Thyroid gland (tissue), 4 donors: Measurements from ENCODE around the gene MEX3A. TPM values are rescaled to one million over a fixed set of nuclear protein-coding genes. Genes with fewer than 3 reads are reported as not detected.

Source experiments
- DNase-seq, 2 donors: peaks; one replicate each; pipeline ENCODE4 v3.0.0-alpha.2; 2019
- H3K27ac ChIP-seq, 3 donors: fragments of 200-600 bp; sonication (generic); 1 replicate in 2 of 3; 2 replicates in 1 of 3; pipeline ENCODE4 v1.5.1; 2016 to 2019; ENCODE audit warnings: mild to moderate bottlenecking in 1 of 3, moderate library complexity in 1 of 3
- H3K27me3 ChIP-seq: fragments of 200-600 bp; sonication (generic); one replicate; pipeline ENCODE4 v1.5.1; 2019
- H3K36me3 ChIP-seq, 2 donors: fragments of 200-600 bp; sonication (generic); one replicate each; pipeline ENCODE4 v1.5.1; 2016 to 2019
- H3K4me1 ChIP-seq, 2 donors: fragments of 200-600 bp; sonication (generic); one replicate each; pipeline ENCODE4 v1.5.1; 2017 to 2019
- H3K4me3 ChIP-seq, 3 donors: fragments of 200-600 bp; sonication (generic); replicated peaks in 1 of 3; 1 replicate in 2 of 3; 2 replicates in 1 of 3; pipeline ENCODE4 v1.5.1; 2016; ENCODE audit warnings: mild to moderate bottlenecking in 1 of 3
- H3K9me3 ChIP-seq: fragments of 200-600 bp; sonication (generic); one replicate; pipeline ENCODE4 v1.5.1; 2017
- CTCF ChIP-seq, 6 experiments: fragments of 200-600 bp in 3 of 6; fragments of 450-650 bp in 3 of 6; sonication (generic) in 3 of 6; IDR thresholded peaks; one replicate each; pipeline ENCODE4 v1.5.1; 2016 to 2019; ENCODE audit warnings: antibody characterized with exemption in 6 of 6, mild to moderate bottlenecking in 2 of 6, inconsistent platforms in 1 of 6, moderate library complexity in 1 of 6
- POLR2A ChIP-seq, 2 donors: fragments of 450-650 bp; IDR thresholded peaks; one replicate each; pipeline ENCODE4 v1.6.1; 2017; ENCODE audit warnings: antibody characterized with exemption in 2 of 2, mild to moderate bottlenecking in 2 of 2, moderate library complexity in 1 of 2
- WGBS, 2 donors: methylation state at CpG; one replicate each; pipeline ENCODE4 v1.1.5; 2017; 5-methylcytosine and 5-hydroxymethylcytosine counted together
- intact Hi-C: fragments of 100-400 bp; cut with DNase I; formaldehyde crosslinking; loops from one replicate; pipeline ENCODE4 v1.15.1; 2023
- total RNA-seq, 4 donors: library from RNA; depleted of rRNA; stranded (reverse); fragments of >200 nt; gene quantifications; one replicate each; pipeline ENCODE4 v1.2.3, GENCODE V29; 2016

MEX3A gene, protein sequence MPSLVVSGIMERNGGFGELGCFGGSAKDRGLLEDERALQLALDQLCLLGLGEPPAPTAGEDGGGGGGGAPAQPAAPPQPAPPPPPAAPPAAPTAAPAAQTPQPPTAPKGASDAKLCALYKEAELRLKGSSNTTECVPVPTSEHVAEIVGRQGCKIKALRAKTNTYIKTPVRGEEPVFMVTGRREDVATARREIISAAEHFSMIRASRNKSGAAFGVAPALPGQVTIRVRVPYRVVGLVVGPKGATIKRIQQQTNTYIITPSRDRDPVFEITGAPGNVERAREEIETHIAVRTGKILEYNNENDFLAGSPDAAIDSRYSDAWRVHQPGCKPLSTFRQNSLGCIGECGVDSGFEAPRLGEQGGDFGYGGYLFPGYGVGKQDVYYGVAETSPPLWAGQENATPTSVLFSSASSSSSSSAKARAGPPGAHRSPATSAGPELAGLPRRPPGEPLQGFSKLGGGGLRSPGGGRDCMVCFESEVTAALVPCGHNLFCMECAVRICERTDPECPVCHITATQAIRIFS
- 1 to 10 TPM in 1 of 4 donors, under 1 TPM in 3; 0.17 to 1.8 (median 0.33) TPM for total RNA-seq

- peak; percentile 68 to 71 for DNase-seq
- H3K27me3 ChIP-seq = no peaks in the 10 kb centered on the region
- intact Hi-C loops = no loop called here
- H3K9me3 ChIP-seq = no peaks in the 10 kb centered on the region
- H3K4me1 ChIP-seq = peaks cover 8 to 27% of the 10 kb centered on the region in 2 donors
- peak within 1 kb of the TSS; percentile 38 to 70 (median 51) for H3K4me3 ChIP-seq
- 0 to 1% methylated on average over 16 to 32 of the region's 62 CpGs for WGBS, 2 donors
- H3K36me3 ChIP-seq = no peaks in the 10 kb centered on the region
- TF ChIP-seq POLR2A (IDR thresholded peaks at IDR 0.05) (no peak), CTCF (IDR thresholded peaks at IDR 0.05) (no peak)
- peak within 1 kb of the TSS in 1 of 3 donors; percentile 49 for H3K27ac ChIP-seq
These were observed at the start of gene MEX3A for GRCh38 chr1:156082309-156083091. MEX3A (minus strand) TSS chr1:156082465; CDS start chr1:156081998, 467 bp downstream.

GRCh38 chr1:156130578-156130942 lies 48.3 kb upstream of the MEX3A start:
- H3K9me3 ChIP-seq = no peaks in the 10 kb centered on the region
- TF ChIP-seq CTCF (IDR thresholded peaks at IDR 0.05) = no peak
- no peak for TF ChIP-seq POLR2A (IDR thresholded peaks at IDR 0.05)
- H3K4me1 ChIP-seq = peaks cover 44 to 52% of the 10 kb centered on the region in 2 donors
- H3K27ac ChIP-seq = peak overlapping the region; percentile 89 to 98 (median 89)
- no peak for DNase-seq
- H3K27me3 ChIP-seq = no peaks in the 10 kb centered on the region
- intact Hi-C loops = loop anchor here (2.0 kb wide), 1 partner anchor 34 kb away; no protein-coding TSS in a partner anchor
- 82 to 83% methylated on average over 5 to 6 of the region's 6 CpGs for WGBS, 2 donors
- no peak overlapping the region for H3K4me3 ChIP-seq
- H3K36me3 ChIP-seq = peaks cover 50 to 52% of the 10 kb centered on the region in 2 donors

DNA sequence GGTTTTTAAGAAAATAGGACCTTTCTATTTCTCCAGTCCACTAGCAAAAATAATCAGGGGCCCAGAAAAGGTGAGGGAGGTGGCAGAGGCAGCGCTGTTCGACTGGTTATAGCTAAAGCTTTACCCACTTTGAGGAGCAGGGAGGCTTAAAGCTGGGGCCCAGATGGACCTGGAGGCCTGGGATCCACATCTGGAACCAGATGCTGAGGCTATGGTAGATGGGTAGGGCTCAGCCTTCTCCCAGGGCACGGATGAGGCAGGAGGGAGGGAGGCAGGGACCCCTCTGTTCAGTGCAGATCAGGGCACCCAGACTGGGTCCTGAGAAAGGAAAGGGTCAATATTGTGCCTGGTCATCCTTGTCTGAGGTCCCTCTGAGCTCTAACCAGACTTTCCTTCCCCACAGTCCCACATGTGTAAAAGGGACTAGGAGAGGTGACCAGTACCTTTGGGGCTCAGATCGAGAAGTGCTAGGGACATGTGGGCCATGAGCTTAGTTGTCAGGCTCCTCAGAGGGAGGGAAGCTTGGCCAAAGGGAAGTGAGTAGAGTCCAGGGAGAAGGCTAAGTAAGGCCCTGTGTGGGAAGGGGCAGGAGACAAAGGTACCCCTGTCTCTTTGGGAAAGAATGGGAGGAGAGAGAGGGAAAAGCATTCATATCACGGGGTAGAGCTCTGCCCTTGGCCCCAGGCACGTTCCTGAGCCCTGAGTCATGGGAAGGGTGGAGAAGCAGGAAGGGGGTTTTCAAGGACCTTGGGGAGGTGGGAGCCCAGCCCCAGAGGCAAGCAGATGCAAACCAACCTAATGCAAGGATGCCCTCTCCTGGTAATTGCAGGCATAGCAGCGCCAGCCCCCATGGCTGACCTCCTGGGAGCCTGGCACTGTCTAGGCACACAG lies 47.7 kb upstream of the MEX3A start:
- no peaks in the 10 kb centered on the region for H3K27me3 ChIP-seq
- H3K36me3 ChIP-seq = peaks cover 44 to 46% of the 10 kb centered on the region in 2 donors
- intact Hi-C loops = loop anchor here (2.0 kb wide), 1 partner anchor 33 kb away; no protein-coding TSS in a partner anchor
- H3K4me3 ChIP-seq = no peak overlapping the region
- no peaks in the 10 kb centered on the region for H3K9me3 ChIP-seq
- H3K4me1 ChIP-seq = peaks cover 49 to 58% of the 10 kb centered on the region in 2 donors
- TF ChIP-seq POLR2A (IDR thresholded peaks at IDR 0.05) = peak in 1 of 2 donors; percentile 32
- TF ChIP-seq CTCF (IDR thresholded peaks at IDR 0.05) = peak; percentile 79 to 99 (median 96)
- 41 to 42% methylated on average over 6 to 7 of the region's 7 CpGs for WGBS, 2 donors
- H3K27ac ChIP-seq = peak overlapping the region; percentile 89 to 98 (median 89)
- peak; percentile 91 for DNase-seq

DNA sequence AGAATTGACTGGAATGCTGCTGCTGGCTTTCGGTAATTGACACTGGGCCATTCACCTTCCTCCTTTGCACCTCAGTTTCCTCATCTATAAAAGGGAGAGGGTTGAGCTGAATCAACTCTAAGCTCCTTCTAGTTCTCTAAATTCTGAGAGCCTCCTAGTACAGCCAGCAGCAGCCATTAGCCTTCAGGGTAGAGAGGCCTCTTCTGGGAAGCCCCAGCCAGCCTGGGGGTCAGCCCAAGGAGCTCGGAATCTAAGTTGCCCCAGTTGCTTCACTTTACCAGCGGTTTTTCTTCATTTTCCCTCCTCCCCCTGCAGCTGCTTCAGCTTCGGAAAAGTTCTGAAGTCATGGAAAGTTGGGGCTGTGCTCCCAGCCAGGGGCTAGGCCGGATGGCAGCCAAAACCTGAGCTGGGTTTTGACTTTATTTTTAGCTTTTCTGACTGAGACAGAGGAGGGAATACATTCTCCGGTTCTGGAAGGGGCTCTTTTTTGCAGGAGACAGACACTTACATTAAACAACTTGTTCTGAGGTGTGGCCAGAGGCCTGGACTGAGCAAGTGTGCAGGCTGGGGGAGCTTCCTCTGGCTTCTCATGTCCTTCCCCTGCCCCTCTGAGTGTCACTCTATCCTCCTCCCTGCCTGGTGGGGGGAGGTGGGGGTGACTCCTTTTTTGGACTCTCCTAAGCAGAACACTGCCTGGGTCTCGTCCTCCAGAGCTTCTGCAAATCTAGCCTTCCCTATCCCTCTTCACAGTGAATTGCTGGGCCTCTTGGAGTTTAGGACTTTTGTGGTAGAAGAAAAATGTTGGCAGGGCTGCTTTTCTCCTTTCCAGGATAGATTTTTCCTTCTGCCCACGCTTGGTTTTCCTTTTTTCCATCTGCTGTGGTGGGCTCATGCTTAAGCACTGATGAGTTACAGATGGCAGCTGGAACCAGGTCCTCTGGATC lies 46.7 kb upstream of the MEX3A start:
- 25 to 43% methylated on average over 8 of the region's 8 CpGs for WGBS, 2 donors
- Histone ChIP-seq H3K27ac (peak overlapping the region; percentile 89 to 98 (median 89)), H3K36me3 (peaks cover 34 to 36% of the 10 kb centered on the region in 2 donors), H3K4me1 (peaks cover 59 to 69% of the 10 kb centered on the region in 2 donors), H3K4me3 (no peak overlapping the region), H3K9me3 (no peaks in the 10 kb centered on the region), H3K27me3 (no peaks in the 10 kb centered on the region)
- no peak for TF ChIP-seq POLR2A (IDR thresholded peaks at IDR 0.05)
- DNase-seq = no peak
- intact Hi-C loops = no loop called here
